ENCODE measurements around the gene UTP4. TPM values are rescaled to one million over a fixed set of nuclear protein-coding genes. Genes with fewer than 3 reads are reported as not detected.
"Not testable (repeated sequence)": the region's sequence is repeated elsewhere in the genome, so short reads cannot be mapped to it uniquely, and the experiment has no call there.

UTP4 gene
- total and polyA plus RNA-seq, 4 experiments from 2014 or later = 36.9 to 96.5 (median 50.9) TPM

GRCh38 chr16:69130461-69130860 lies 2.0 kb upstream of the UTP4 start:
- DNase-seq = no peak
- intact Hi-C loops (cut with micrococcal nuclease) = no loop called here
- Mint-ChIP-seq H3K27ac (peak overlapping the region; percentile 79 to 98 (median 96)), H3K9me3 (no peaks in the 10 kb centered on the region), H3K27me3 (no peaks in the 10 kb centered on the region), H3K4me3 (peak overlapping the region in 7 of 8 donors; percentile 91 to 96 (median 93)), H3K36me3 (peaks cover 7 to 45% of the 10 kb centered on the region in 2 donors), H3K4me1 (peaks cover 43 to 71% (median 58%) of the 10 kb centered on the region in 4 donors)
- H3K4me1 ChIP-seq (ENCODE audit: insufficient read depth, low read length) = peaks cover 35% of the 10 kb centered on the region
- POLR2A ChIA-PET (ENCODE audit: partially characterized antibody) = interaction anchor here (1.0 kb wide), 1 partner anchor 24 kb away, joined by 3 read pairs; no protein-coding TSS in a partner anchor
- no peaks in the 10 kb centered on the region for H3K9me3 ChIP-seq (ENCODE audit: control insufficient read depth in 1 of 2, low read length in 2 of 2)
- H3K27me3 ChIP-seq (ENCODE audit: insufficient read depth, low read length) = no peaks in the 10 kb centered on the region
- H3K27ac ChIP-seq (ENCODE audit: low read depth, low read length) = peak overlapping the region; percentile 90
- H3K36me3 ChIP-seq (ENCODE audit: insufficient read depth, low read length) = no peaks in the 10 kb centered on the region
- CTCF ChIA-PET (ENCODE audit: partially characterized antibody) = interaction anchor here (1.1 to 1.2 kb wide), 2 partner anchors 20 to 22 kb away, joined by 3 to 5 read pairs; no protein-coding TSS in a partner anchor
- H3K4me3 ChIP-seq (ENCODE audit: low read length in 2 of 2) = no peak overlapping the region

- Histone ChIP-seq H3K4me3 (ENCODE audit: low read length in 2 of 2) (peak overlapping the region; percentile 71 to 84), H3K36me3 (ENCODE audit: insufficient read depth, low read length) (no peaks in the 10 kb centered on the region), H3K4me1 (ENCODE audit: insufficient read depth, low read length) (peaks cover 35% of the 10 kb centered on the region), H3K27ac (ENCODE audit: low read depth, low read length) (peak overlapping the region; percentile 90), H3K9me3 (ENCODE audit: control insufficient read depth in 1 of 2, low read length in 2 of 2) (no peaks in the 10 kb centered on the region), H3K27me3 (ENCODE audit: insufficient read depth, low read length) (no peaks in the 10 kb centered on the region)
- H3K36me3 Mint-ChIP-seq = peaks cover 7 to 41% of the 10 kb centered on the region in 2 donors
- peak overlapping the region; percentile 91 to 96 (median 92) for H3K4me3 Mint-ChIP-seq
- DNase-seq = peak in 1 of 5 donors; percentile 50
- ChIA-PET CTCF (ENCODE audit: partially characterized antibody) (no interaction called here), POLR2A (ENCODE audit: partially characterized antibody) (interaction anchor here (1.4 to 2.1 kb wide), 2 partner anchors 209 to 255 kb away, joined by 3 to 7 read pairs; partner anchors contain the start of gene TERF2)
- H3K27ac Mint-ChIP-seq = peak overlapping the region; percentile 92 to 98 (median 96)
- peaks cover 40 to 64% (median 53%) of the 10 kb centered on the region in 4 donors for H3K4me1 Mint-ChIP-seq
- no peaks in the 10 kb centered on the region for H3K27me3 Mint-ChIP-seq
- no peaks in the 10 kb centered on the region for H3K9me3 Mint-ChIP-seq
- intact Hi-C loops (cut with micrococcal nuclease) = no loop called here
Observed at GRCh38 chr16:69131167-69131838, 1.1 kb upstream of the UTP4 start.

GRCh38 chr16:69131839-69132423 lies 518 bp upstream of the UTP4 start:
- no peaks in the 10 kb centered on the region for H3K9me3 Mint-ChIP-seq
- peaks cover 37 to 63% (median 51%) of the 10 kb centered on the region in 4 donors for H3K4me1 Mint-ChIP-seq
- H3K27me3 Mint-ChIP-seq = no peaks in the 10 kb centered on the region
- Histone ChIP-seq H3K4me1 (ENCODE audit: insufficient read depth, low read length) (peaks cover 35% of the 10 kb centered on the region), H3K27ac (ENCODE audit: low read depth, low read length) (peak overlapping the region; percentile 90), H3K27me3 (ENCODE audit: insufficient read depth, low read length) (no peaks in the 10 kb centered on the region), H3K4me3 (ENCODE audit: low read length in 2 of 2) (peak overlapping the region; percentile 71 to 84), H3K9me3 (ENCODE audit: control insufficient read depth in 1 of 2, low read length in 2 of 2) (no peaks in the 10 kb centered on the region), H3K36me3 (ENCODE audit: insufficient read depth, low read length) (peaks cover 6% of the 10 kb centered on the region)
- H3K27ac Mint-ChIP-seq = peak overlapping the region; percentile 92 to 98 (median 96)
- intact Hi-C loops (cut with micrococcal nuclease) = loop anchor here (2.0 kb wide), 1 partner anchor 55 kb away; the partner anchor contains the start of gene SNTB2
- H3K4me3 Mint-ChIP-seq = peak overlapping the region; percentile 91 to 96 (median 94)
- CTCF ChIA-PET (ENCODE audit: partially characterized antibody) = interaction anchor here (2.7 kb wide), 1 partner anchor 8 kb away, joined by 20 read pairs; no protein-coding TSS in a partner anchor
- DNase-seq = peak in 1 of 5 donors; percentile 79
- H3K36me3 Mint-ChIP-seq = peaks cover 7 to 41% of the 10 kb centered on the region in 2 donors
- POLR2A ChIA-PET (ENCODE audit: partially characterized antibody) = interaction anchor here (0.9 to 2.1 kb wide), 8 partner anchors 9 to 434 kb away, joined by 3 to 17 read pairs (median 7); partner anchors contain the start of genes NFAT5, PDF, SNTB2 and TERF2

GRCh38 chr16:69133373-69133954 lies 1.0 kb downstream of the UTP4 start:
- Mint-ChIP-seq H3K27me3 (no peaks in the 10 kb centered on the region), H3K4me1 (peaks cover 36 to 59% (median 48%) of the 10 kb centered on the region in 4 donors), H3K36me3 (peaks cover 12 to 46% of the 10 kb centered on the region in 2 donors), H3K4me3 (peak overlapping the region; percentile 93 to 96 (median 95)), H3K9me3 (no peaks in the 10 kb centered on the region), H3K27ac (peak overlapping the region; percentile 92 to 97 (median 96))
- ChIA-PET POLR2A (ENCODE audit: partially characterized antibody) (interaction anchor here (0.7 to 2.1 kb wide), 11 partner anchors 10 to 604 kb away, joined by 3 to 17 read pairs (median 4); partner anchors contain the start of gene SNTB2), CTCF (ENCODE audit: partially characterized antibody) (interaction anchor here (0.8 to 2.7 kb wide), 4 partner anchors 9 to 55 kb away, joined by 3 to 20 read pairs (median 4); no protein-coding TSS in a partner anchor)
- no peaks in the 10 kb centered on the region for H3K27me3 ChIP-seq (ENCODE audit: insufficient read depth, low read length)
- H3K36me3 ChIP-seq (ENCODE audit: insufficient read depth, low read length) = peaks cover 14% of the 10 kb centered on the region
- intact Hi-C loops (cut with micrococcal nuclease) = loop anchor here (2.0 kb wide), 1 partner anchor 53 kb away; the partner anchor contains the start of gene SNTB2
- H3K27ac ChIP-seq (ENCODE audit: low read depth, low read length) = peak overlapping the region; percentile 90
- no peak for DNase-seq
- H3K4me3 ChIP-seq (ENCODE audit: low read length in 2 of 2) = peak overlapping the region; percentile 74 to 84
- peaks cover 35% of the 10 kb centered on the region for H3K4me1 ChIP-seq (ENCODE audit: insufficient read depth, low read length)
- H3K9me3 ChIP-seq (ENCODE audit: control insufficient read depth in 1 of 2, low read length in 2 of 2) = no peaks in the 10 kb centered on the region

- Histone ChIP-seq H3K4me1 (ENCODE audit: insufficient read depth, low read length) (peaks cover 8% of the 10 kb centered on the region), H3K27ac (ENCODE audit: low read depth, low read length) (no peak overlapping the region), H3K27me3 (ENCODE audit: insufficient read depth, low read length) (no peaks in the 10 kb centered on the region), H3K9me3 (ENCODE audit: control insufficient read depth in 1 of 2, low read length in 2 of 2) (no peaks in the 10 kb centered on the region), H3K36me3 (ENCODE audit: insufficient read depth, low read length) (peaks cover 35% of the 10 kb centered on the region), H3K4me3 (ENCODE audit: low read length in 2 of 2) (no peak overlapping the region)
- H3K4me1 Mint-ChIP-seq = peaks cover 13 to 26% (median 19%) of the 10 kb centered on the region in 4 donors
- no peak overlapping the region for H3K4me3 Mint-ChIP-seq
- intact Hi-C loops (cut with micrococcal nuclease) = no loop called here
- H3K27ac Mint-ChIP-seq = no peak overlapping the region
- ChIA-PET POLR2A (ENCODE audit: partially characterized antibody) (no interaction called here), CTCF (ENCODE audit: partially characterized antibody) (no interaction called here)
- no peaks in the 10 kb centered on the region for H3K27me3 Mint-ChIP-seq
- H3K9me3 Mint-ChIP-seq = no peaks in the 10 kb centered on the region
- DNase-seq = no peak
- peaks cover 38 to 65% of the 10 kb centered on the region in 2 donors for H3K36me3 Mint-ChIP-seq
Observed at GRCh38 chr16:69138608-69139007, 6.2 kb downstream of the UTP4 start.

DNA sequence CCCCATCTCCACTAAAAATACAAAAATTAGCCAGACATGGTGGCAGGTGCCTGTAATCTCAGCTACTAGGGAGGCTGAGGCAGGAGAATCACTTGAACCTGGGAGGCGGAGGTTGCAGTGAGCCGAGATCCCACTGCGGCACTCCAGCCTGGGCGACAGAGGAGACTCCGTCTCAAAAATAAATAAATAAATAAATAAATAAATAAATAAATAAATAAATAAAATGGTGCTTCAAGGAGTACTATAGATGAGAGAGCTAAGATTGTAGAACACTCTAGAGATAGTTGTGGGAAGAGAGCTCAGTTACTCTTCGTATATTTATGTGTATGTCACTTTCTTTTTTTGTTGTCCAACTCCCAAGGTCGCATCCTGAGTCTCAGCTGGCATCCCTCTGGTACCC lies 7.0 kb downstream of the UTP4 start:
- H3K27ac ChIP-seq (ENCODE audit: low read depth, low read length); DNase-seq; H3K9me3 Mint-ChIP-seq; H3K27me3 ChIP-seq (ENCODE audit: insufficient read depth, low read length); H3K4me3 Mint-ChIP-seq; intact Hi-C loops (cut with micrococcal nuclease); H3K27me3 Mint-ChIP-seq; H3K4me3 ChIP-seq (ENCODE audit: low read length in 2 of 2); H3K27ac Mint-ChIP-seq; POLR2A ChIA-PET (ENCODE audit: partially characterized antibody); H3K9me3 ChIP-seq (ENCODE audit: control insufficient read depth in 1 of 2, low read length in 2 of 2); H3K4me1 ChIP-seq (ENCODE audit: insufficient read depth, low read length): not testable (repeated sequence)
- Mint-ChIP-seq H3K4me1 (peaks cover 5 to 18% (median 12%) of the 10 kb centered on the region in 4 donors), H3K36me3 (peaks cover 41 to 63% of the 10 kb centered on the region in 2 donors)
- peaks cover 39% of the 10 kb centered on the region for H3K36me3 ChIP-seq (ENCODE audit: insufficient read depth, low read length)
- CTCF ChIA-PET (ENCODE audit: partially characterized antibody) = interaction anchor here (0.6 to 2.6 kb wide), 2 partner anchors 16 to 146 kb away, joined by 4 to 10 read pairs; no protein-coding TSS in a partner anchor
